Left ventricle myocardium inferior (tissue), 1 donor: ENCODE results near the gene LTBP1. TPM values are rescaled to one million over a fixed set of nuclear protein-coding genes. Genes with fewer than 3 reads are reported as not detected.
A peak's percentile ranks its signal among the peaks of the same experiment; 100 is the strongest.

Experiments
- DNase-seq: peaks from one replicate; pipeline ENCODE4 v3.0.0-alpha.2; 2020
- H3K27ac ChIP-seq: fragments of 200-600 bp; replicated peaks from 2 replicates; pipeline ENCODE4 v1.8.0; 2021
- H3K27me3 ChIP-seq: fragments of 200-600 bp; 2 replicates; pipeline ENCODE4 v1.8.0; 2021; ENCODE audit warnings: low read depth
- H3K36me3 ChIP-seq: fragments of 200-600 bp; 2 replicates; pipeline ENCODE4 v1.8.0; 2021
- H3K4me1 ChIP-seq: fragments of 200-600 bp; 2 replicates; pipeline ENCODE4 v1.8.0; 2021
- H3K4me3 ChIP-seq: fragments of 200-600 bp; 2 replicates; pipeline ENCODE4 v1.8.0; 2021; ENCODE audit warnings: mild to moderate bottlenecking, moderate library complexity
- H3K9me3 ChIP-seq: fragments of 200-600 bp; replicated peaks from 2 replicates; pipeline ENCODE4 v1.8.0; 2021
- CTCF ChIP-seq: fragments of 200-600 bp; IDR thresholded peaks from 2 replicates; pipeline ENCODE4 v1.8.0; 2021; ENCODE audit warnings: antibody characterized with exemption, mild to moderate bottlenecking, borderline replicate concordance
- intact Hi-C: fragments of 100-400 bp; cut with micrococcal nuclease; formaldehyde crosslinking; loops from one replicate; pipeline ENCODE4 v1.11.0; 2022
- total RNA-seq: library from RNA; stranded (reverse); fragmentation: NEBNext Ultra II Directional; extraction: Animal tissue kit (Norgen Biotek cat#: 25700); gene quantifications from one replicate; pipeline ENCODE4 v1.2.1, GENCODE V29; 2021
- donor health status: DM: no; HTN: yes; CAD: no; lungs with severe emphysema.

The LTBP1 gene
- total RNA-seq, 1 donor from 2014 or later = 88.9 TPM

GRCh38 chr2:33378556-33379210, 431.9 kb downstream of the LTBP1 start:
- H3K9me3 ChIP-seq = no peaks in the 10 kb centered on the region
- DNase-seq = no peak
- H3K4me1 ChIP-seq = peaks cover 9% of the 10 kb centered on the region
- peak overlapping the region; percentile 43 for H3K27ac ChIP-seq
- H3K4me3 ChIP-seq = no peak overlapping the region
- intact Hi-C loops = no loop called here
- H3K27me3 ChIP-seq = no peaks in the 10 kb centered on the region
- no peak for TF ChIP-seq CTCF
- H3K36me3 ChIP-seq = no peaks in the 10 kb centered on the region

- no peak overlapping the region for H3K27ac ChIP-seq
- TF ChIP-seq CTCF = peak; percentile 60
- H3K27me3 ChIP-seq = no peaks in the 10 kb centered on the region
- no peak for DNase-seq
- H3K4me3 ChIP-seq = no peak overlapping the region
- H3K4me1 ChIP-seq = peaks cover 21% of the 10 kb centered on the region
- H3K36me3 ChIP-seq = no peaks in the 10 kb centered on the region
- no peaks in the 10 kb centered on the region for H3K9me3 ChIP-seq
- intact Hi-C loops = no loop called here
Measured at GRCh38 chr2:33380001-33380609, 433.4 kb downstream of the LTBP1 start.

GRCh38 chr2:33380719-33381118, 434.0 kb downstream of the LTBP1 start:
- no peaks in the 10 kb centered on the region for H3K9me3 ChIP-seq
- no peak for TF ChIP-seq CTCF
- H3K27me3 ChIP-seq = no peaks in the 10 kb centered on the region
- intact Hi-C loops = no loop called here
- peaks cover 21% of the 10 kb centered on the region for H3K4me1 ChIP-seq
- no peak overlapping the region for H3K27ac ChIP-seq
- no peak for DNase-seq
- H3K36me3 ChIP-seq = no peaks in the 10 kb centered on the region
- H3K4me3 ChIP-seq = no peak overlapping the region

- no peak for TF ChIP-seq CTCF
- H3K27me3 ChIP-seq = no peaks in the 10 kb centered on the region
- H3K36me3 ChIP-seq = peaks cover 3% of the 10 kb centered on the region
- no peak overlapping the region for H3K4me3 ChIP-seq
- no peaks in the 10 kb centered on the region for H3K9me3 ChIP-seq
- no peak for DNase-seq
- intact Hi-C loops = no loop called here
- H3K4me1 ChIP-seq = peaks cover 20% of the 10 kb centered on the region
- no peak overlapping the region for H3K27ac ChIP-seq
Measured at GRCh38 chr2:33381301-33381858, 434.6 kb downstream of the LTBP1 start.

GRCh38 chr2:33383855-33384598, 437.3 kb downstream of the LTBP1 start:
- DNase-seq = no peak
- Histone ChIP-seq H3K4me1 (peaks cover 16% of the 10 kb centered on the region), H3K27me3 (no peaks in the 10 kb centered on the region), H3K9me3 (no peaks in the 10 kb centered on the region), H3K27ac (no peak overlapping the region), H3K36me3 (peaks cover 6% of the 10 kb centered on the region), H3K4me3 (no peak overlapping the region)
- intact Hi-C loops = no loop called here
- no peak for TF ChIP-seq CTCF
